GM10248 (cell line): Measurements from ENCODE around the gene RABIF.
A peak's percentile ranks its signal among the peaks of the same experiment; 100 is the strongest.

Experiments used
- CTCF ChIA-PET: fragments of 300-600 bp; sonication (Branson Sonifier 250); formaldehyde crosslinking; extraction: SDS; loops from one replicate; lab custom pipeline; 2021; ENCODE audit warnings: antibody characterized with exemption; lab: Yijun Ruan, JAX
- POLR2A ChIA-PET: fragments of 350-650 bp; sonication (Branson Sonifier 250); formaldehyde crosslinking; extraction: SDS; loops from one replicate; lab custom pipeline; 2020; ENCODE audit warnings: antibody characterized with exemption; lab: Yijun Ruan, JAX
- DNase-seq: peaks from one replicate; pipeline ENCODE4 v3.0.0; 2012; ENCODE audit errors: extremely low spot score
- TF ChIP-seq, protein P1 (sequence below): IDR thresholded peaks from 2 replicates; pipeline ENCODE4 v1.5.1; 2012; ENCODE audit warnings: mild to moderate bottlenecking, low read depth; ENCODE audit errors: extremely low read depth, missing control alignments, control extremely low read depth

The RABIF gene

DNA sequence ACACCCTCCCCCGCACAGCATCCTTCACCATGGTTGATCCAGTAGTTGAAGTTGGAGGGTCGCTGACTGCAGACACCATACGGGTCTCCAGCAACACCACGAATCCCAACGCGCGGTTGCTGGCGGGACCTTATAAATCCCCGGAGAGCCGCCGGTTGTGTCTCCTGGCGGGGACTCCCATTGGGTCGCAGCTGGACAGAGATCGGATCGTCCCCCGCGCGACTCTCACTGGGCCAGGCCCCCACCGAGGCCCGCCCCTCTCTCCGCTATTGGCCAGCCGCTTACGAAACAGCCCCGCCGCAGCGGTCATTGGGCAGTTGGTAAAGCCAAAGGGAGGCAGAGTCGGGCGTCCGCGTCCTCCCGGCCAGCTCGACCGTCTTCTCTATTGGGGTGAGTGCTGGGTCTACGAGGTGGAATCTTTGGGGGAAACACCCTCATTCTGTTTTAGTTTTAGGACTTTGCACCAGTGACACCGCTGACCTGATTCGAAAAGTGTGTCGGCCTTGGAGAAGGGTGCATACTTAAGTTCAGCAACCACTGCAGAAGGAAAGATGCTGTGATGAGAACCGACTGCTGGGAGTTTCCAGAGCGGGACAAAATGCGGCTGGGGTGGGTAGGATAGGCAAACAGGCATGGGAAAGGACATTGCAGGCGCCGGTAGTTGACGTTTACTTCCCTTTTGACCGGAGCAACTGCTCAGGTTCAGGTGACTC is 27.4 kb downstream of the RABIF start:
- ChIA-PET CTCF (interaction anchor here (0.8 to 4.6 kb wide), 7 partner anchors 9 to 406 kb away, joined by 3 to 26 read pairs (median 4); no protein-coding TSS in a partner anchor), POLR2A (no interaction called here)

DNA sequence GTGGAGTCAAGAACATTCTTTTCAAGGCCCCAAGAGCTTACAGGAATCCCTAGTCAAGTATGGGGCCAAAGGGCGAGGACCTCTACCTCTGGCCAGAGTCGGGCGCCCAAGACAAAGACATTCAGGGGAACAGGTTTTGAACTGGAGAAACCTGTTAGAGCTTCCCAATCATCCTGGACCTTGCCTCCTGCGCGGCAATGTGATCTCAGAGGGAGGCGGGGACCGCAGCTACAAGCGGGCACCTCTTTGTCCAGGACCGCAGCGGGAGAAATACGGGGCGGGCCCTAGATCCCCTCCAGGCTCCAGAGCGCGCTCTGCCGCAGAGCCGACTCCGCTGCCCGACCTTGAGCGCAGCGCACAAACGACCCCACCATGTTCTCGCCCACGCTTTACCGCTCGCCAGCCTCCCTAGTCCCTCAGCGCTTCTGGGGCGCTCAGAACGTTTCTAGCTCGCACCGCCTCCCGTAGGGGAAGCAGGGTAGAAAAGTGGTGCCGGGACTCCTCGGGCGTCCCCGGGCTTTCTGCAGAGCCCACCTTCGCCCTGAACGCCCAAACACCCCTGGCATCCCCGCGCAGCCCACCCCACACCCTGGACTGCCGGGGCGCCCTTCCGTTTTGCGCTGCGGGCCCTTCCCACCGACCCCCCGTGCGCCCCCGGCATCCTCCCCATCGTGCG is 28.1 kb downstream of the RABIF start:
- POLR2A ChIA-PET = interaction anchor here (0.7 kb wide), 1 partner anchor 50 kb away, joined by 3 read pairs; the partner anchor contains the start of gene PCAT6
- TF ChIP-seq, protein P1, sequence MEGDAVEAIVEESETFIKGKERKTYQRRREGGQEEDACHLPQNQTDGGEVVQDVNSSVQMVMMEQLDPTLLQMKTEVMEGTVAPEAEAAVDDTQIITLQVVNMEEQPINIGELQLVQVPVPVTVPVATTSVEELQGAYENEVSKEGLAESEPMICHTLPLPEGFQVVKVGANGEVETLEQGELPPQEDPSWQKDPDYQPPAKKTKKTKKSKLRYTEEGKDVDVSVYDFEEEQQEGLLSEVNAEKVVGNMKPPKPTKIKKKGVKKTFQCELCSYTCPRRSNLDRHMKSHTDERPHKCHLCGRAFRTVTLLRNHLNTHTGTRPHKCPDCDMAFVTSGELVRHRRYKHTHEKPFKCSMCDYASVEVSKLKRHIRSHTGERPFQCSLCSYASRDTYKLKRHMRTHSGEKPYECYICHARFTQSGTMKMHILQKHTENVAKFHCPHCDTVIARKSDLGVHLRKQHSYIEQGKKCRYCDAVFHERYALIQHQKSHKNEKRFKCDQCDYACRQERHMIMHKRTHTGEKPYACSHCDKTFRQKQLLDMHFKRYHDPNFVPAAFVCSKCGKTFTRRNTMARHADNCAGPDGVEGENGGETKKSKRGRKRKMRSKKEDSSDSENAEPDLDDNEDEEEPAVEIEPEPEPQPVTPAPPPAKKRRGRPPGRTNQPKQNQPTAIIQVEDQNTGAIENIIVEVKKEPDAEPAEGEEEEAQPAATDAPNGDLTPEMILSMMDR = no peak
- CTCF ChIA-PET = interaction anchor here (0.8 to 4.6 kb wide), 6 partner anchors 8 to 406 kb away, joined by 3 to 26 read pairs (median 4); no protein-coding TSS in a partner anchor
- DNase-seq = peak; percentile 48

More for the DNA sequence above, 27.4 kb downstream of the RABIF start:
- TF ChIP-seq, protein P1 = no peak
- peak; percentile 91 for DNase-seq

DNA sequence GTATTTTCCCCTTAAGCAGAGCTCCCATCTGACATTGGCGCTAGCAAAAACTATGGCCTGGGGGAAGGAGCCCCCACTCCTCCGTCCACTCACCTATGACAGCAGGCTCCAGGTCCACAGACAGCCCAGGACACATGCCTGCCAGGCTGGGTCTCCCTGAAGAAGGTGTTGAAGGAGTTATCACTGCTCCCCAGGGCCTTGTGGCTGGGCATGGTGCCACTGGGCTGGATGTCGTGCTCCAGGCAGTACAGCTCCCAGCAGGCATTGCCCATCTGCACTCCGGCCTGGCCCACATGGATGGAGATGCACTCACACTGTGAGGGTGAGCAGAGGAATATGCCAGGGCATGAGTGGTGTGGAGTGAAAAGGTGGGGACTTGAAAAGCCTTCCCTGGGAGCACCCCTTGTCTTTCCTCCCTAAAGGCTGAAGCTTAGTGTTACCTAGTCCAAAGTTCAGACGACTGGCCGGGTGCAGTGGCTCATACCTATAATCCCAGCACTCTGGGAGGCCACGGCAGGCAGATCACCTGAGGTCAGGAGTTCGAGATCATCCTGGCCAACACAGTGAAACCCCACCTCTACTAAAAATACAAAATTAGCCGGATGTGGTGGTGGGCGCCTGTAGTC is 30.0 kb downstream of the RABIF start:
- ChIA-PET CTCF (interaction anchor here (0.9 to 1.9 kb wide), 5 partner anchors 10 to 142 kb away, joined by 3 to 5 read pairs (median 3); no protein-coding TSS in a partner anchor), POLR2A (no interaction called here)
- TF ChIP-seq, protein P1 = no peak
- no peak for DNase-seq

DNA sequence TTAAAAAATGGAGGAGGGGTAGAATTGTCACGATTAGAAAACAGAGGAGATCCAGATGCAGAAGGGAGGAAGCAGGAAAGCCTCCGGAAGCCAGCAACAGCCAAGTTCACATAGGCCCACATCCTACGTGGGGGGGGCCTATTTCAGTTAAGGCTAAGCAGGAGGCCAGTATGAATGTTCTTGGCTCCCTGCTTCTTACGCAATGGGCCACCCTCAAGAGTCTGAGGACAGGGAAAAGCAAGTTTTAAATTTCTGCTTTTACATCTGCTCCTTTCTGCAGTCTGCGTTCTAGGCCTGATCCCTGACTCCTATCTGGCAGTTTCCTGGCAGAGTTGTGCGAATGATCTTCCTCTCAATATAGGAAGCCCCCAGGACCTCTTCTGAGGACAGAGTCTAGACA is 30.6 kb downstream of the RABIF start:
- POLR2A ChIA-PET = no interaction called here
- CTCF ChIA-PET = interaction anchor here (1.2 to 1.9 kb wide), 5 partner anchors 10 to 142 kb away, joined by 3 to 5 read pairs (median 3); no protein-coding TSS in a partner anchor

DNA sequence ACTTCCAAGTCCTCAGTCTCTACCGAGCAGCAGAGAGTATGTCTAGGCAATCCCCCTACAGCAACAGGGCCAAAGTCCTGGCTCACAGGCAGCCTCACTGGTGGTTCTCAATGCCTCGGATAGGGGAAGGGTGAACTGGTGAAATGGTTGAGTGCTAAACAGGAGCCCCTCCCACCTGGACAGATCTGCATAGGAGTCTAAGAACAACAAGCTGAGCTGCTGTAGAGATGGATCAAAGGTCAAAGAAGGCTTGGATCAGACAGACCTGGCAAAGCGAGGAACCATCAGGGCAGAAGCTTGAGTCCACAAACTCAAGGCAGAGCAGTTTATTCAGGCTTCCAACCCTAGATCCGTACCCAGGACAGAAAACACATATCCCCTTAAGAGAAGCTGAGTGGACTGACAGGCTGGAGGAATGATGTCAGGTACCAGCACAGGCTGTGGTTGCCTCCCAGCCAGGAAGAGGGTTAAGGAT is 31.8 kb downstream of the RABIF start:
- TF ChIP-seq, protein P1 = no peak
- POLR2A ChIA-PET = no interaction called here
- DNase-seq = no peak
- CTCF ChIA-PET = interaction anchor here (1.3 to 1.9 kb wide), 3 partner anchors 9 to 19 kb away, joined by 3 to 5 read pairs (median 3); no protein-coding TSS in a partner anchor

More for the DNA sequence above, 30.6 kb downstream of the RABIF start:
- DNase-seq = no peak
- TF ChIP-seq, protein P1 = no peak

DNA sequence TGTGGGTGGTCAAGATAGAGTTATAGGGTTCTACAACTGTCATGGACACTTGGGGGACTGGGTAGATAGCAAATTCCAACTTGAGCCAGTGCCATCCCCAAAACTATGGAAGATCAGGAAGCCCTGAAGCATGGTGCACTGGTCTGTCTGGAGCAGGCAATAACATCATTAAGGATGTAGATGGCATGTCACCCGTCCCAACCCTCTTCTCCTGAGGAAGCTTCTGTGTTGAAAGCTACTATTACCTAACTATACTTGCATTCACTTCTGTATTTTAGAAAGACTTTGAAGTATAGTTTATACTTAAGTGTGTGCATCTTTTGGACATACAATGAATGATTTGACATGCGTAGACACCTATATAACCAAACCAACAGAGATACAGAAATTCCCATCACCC is 32.9 kb downstream of the RABIF start:
- no peak for DNase-seq
- TF ChIP-seq, protein P1 = no peak
- POLR2A ChIA-PET = no interaction called here
- CTCF ChIA-PET = interaction anchor here (1.3 kb wide), 1 partner anchor 12 kb away, joined by 3 read pairs; no protein-coding TSS in a partner anchor
